NCI-H2196 (cell line): ENCODE data around the gene GABARAP.
"Not testable (repeated sequence)": the region's sequence is repeated elsewhere in the genome, so short reads cannot be mapped to it uniquely, and the experiment has no call there.

Source experiments
- DNase-seq: peaks from one replicate; lab custom pipeline; 2025; ENCODE audit not compliant: unreplicated experiment; lab: John Stamatoyannopoulos, UW

The GABARAP gene

DNA sequence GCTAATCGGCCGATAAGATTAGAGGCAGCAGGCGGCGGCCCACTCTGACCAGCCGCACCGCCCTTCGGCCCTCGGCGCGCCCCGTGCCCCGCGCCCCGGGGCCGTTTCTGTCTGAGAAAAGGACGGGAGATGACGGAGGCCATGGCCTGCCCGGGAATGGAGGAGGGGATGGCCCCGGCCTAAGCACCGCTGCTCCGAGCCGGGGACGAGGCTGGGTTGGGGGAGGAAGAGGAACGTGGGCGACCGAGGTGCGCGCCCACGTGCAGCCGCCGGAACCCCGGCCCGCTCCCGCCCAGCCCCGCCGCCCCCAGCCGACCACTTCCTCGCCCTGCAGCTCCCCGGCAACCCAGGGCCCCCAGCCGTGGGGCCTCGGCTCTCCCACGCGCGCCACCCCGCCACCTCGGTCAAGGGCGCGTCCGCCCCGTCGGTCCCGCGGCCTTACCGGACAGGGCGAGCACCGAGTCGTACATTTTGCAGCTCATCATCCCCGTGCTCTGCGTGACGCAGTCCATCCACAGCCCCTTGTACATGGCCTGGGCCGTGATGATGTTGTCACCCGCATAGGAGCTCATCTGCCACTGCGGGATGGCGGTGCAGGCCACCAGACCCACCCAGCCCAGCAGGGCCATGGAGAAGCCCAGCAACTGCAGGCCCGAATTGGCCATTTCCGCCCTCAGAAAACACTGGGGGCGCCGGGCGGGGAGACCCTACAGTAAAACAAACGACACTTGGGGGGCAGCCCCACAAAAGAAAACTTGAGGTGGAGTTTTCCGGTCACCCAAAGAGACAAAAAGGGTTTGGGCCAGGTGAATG, 19.3 kb upstream of the GABARAP start:
- DNase-seq = no peak

GRCh38 chr17:7260651-7261378, 18.6 kb upstream of the GABARAP start:
- DNase-seq = peak; percentile 44

GRCh38 chr17:7260151-7260550, 17.9 kb upstream of the GABARAP start:
- no peak for DNase-seq

- DNase-seq = no peak
These were observed 17.3 kb upstream of the GABARAP start for GRCh38 chr17:7259555-7259889.

GRCh38 chr17:7258731-7259554, 16.7 kb upstream of the GABARAP start:
- no peak for DNase-seq

DNA sequence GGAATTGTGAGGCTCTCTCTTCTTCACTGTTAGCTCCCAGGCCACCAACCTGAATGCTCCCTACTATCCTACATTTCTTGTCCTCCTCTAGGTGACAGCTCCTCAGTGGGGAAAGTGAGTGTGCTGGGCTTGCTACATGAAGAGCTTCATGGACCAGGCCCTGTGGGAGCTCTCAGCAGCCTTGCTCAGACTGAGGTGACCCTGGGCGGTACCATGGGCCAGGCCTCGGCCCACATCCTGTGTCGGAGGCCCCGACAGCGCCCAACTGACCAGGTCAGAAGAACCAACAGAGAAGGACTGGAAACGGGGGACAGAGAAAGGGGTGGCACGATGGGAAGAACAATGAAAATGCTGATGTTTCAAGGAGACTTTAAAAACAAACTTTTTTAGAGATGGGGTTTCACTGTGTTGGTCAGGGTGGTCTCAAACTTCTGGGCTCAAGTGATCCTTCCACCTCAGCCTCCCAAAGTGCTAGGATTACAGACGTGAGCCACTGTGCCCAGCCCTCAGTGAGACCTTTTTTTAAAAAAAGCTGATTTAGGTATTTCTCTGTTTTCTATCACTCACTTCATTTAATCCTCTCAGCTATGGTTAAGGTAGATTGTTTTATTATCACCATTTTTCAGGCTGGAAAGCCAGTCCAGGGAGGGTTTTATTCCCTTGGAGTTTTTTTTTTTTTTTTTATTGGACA, 14.7 kb upstream of the GABARAP start:
- DNase-seq = no peak

- no peak for DNase-seq
These were observed 12.3 kb upstream of the GABARAP start for GRCh38 chr17:7254511-7254910.

DNA sequence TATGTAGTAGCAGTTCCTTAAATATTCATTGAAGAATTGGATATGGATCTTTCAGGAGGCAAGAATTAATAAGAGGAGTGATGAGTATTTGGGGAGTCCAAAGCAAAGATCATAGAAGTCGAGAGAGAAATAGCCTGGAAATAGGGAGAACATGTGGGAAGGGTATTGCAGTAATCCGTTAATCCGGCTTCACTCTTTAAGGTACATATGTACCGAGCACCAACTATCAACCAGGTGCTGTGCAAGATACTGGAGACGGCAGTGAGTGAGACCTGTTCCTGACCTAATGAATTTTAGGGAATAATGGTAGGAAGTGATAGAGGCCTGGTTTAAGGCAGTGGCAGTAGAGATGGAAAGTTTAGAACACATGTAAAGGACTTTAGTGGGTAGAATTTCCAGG, 10.8 kb upstream of the GABARAP start:
- DNase-seq = no peak

DNA sequence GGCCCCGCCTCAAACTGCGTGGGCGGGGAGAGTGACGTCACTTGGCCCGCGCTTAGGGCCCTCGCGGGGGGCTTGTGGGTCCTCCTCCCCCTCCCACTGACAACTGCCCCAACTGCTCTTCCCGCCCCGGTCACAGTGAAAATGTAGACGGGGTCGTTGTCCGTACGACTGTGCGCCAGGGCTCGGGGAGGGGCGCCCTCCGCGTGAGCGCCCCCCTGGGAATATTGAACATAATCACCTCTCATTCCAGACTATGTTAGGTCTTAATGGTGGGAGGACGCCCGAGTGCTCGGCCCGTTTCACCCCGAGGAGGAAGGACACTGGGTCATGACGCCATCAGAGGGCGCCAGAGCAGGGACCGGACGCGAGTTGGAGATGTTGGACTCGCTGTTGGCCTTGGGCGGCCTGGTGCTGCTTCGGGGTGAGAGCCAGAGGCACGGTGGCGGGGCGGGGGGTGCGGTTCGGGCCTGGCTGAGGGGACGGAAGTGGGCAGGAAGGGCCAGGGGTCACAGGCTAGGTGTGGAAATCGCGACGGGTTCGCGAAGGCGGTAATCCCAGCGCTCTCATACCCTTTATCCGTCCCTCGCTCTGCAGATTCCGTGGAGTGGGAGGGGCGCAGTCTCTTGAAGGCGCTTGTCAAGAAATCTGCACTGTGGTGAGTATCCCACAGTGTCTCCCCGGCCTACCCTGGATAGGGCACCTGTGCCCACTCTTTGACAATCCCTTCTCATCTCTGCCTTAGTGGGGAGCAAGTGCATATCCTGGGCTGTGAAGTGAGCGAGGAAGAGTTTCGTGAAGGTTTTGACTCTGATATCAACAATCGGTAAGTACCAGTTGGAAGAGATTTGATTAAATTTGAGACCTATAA, 10.2 kb upstream of the GABARAP start, which contains the start of gene ELP5:
TSS of gene ELP5 (plus strand) at position 40 of the 868 bp plus-strand sequence. CDS start at position 376, 336 bp downstream.
- peak; percentile 78 for DNase-seq

- DNase-seq = peak; percentile 92
These were observed 9.5 kb upstream of the GABARAP start, which contains the start of gene CTDNEP1 for GRCh38 chr17:7251661-7252175. TSS of gene CTDNEP1 (minus strand) at chr17:7251734. CDS start at chr17:7251296, 438 bp downstream.

- DNase-seq = no peak
These were observed 8.7 kb upstream of the GABARAP start for GRCh38 chr17:7250695-7251627.

GRCh38 chr17:7249830-7250229, 7.6 kb upstream of the GABARAP start:
- no peak for DNase-seq

DNA sequence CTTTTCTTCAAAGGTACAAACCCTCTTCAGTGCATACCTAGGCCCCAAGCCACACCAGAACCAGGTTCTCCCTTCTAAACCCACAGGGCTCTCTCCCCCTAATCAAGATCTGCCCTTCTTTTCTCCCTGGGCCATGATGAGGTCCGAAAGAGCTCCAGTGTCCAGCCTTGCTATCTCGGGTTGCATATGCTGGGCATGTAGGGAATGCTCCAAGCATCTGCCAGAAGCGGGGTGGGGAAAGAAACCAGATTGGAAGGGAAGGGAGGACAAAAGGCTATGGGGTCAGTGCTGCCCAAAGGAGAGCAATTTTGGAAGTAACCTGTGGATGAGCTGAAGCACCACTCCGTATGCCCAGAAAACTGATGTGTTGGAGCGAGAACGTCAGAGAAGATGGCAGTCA, 7.0 kb upstream of the GABARAP start:
- DNase-seq = no peak

DNA sequence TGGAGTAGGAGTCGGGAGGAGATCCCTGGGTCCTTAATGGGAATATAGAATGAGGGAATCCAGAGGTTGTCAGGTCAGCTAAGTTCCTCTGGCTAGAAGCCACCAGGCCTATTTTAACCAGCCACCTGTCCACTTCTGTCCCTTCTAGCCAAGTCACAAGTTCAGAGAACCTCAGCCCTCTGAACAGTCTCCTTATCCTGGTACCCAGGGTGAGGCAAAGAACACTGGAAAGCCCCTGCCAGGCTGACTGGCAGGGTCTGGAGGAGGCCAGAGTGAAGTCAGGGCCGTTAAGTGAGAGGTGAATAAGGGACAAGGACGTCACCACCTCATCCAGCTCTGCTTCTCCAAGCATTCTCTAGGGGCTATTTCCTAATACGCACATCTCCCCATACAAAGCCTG, 6.5 kb upstream of the GABARAP start:
- DNase-seq = no peak

GRCh38 chr17:7246779-7247178, 4.5 kb upstream of the GABARAP start:
- no peak for DNase-seq

GRCh38 chr17:7243838-7244237, 1.6 kb upstream of the GABARAP start:
- not testable (repeated sequence) for DNase-seq

DNA sequence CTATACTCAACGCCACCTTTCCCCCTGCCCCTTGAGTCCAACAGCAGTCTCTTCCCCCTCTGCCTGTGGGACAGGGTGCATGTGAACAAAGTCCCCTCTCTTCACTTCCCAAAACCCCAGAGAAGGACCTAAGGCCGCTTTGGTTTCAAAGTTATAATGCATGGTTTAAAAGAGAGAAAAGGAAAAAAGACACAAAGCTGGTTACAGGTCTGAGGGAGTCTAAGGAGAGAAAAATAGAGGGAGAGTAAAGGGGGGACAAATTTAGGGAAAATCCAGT, 1.1 kb upstream of the GABARAP start:
- DNase-seq = no peak

DNA sequence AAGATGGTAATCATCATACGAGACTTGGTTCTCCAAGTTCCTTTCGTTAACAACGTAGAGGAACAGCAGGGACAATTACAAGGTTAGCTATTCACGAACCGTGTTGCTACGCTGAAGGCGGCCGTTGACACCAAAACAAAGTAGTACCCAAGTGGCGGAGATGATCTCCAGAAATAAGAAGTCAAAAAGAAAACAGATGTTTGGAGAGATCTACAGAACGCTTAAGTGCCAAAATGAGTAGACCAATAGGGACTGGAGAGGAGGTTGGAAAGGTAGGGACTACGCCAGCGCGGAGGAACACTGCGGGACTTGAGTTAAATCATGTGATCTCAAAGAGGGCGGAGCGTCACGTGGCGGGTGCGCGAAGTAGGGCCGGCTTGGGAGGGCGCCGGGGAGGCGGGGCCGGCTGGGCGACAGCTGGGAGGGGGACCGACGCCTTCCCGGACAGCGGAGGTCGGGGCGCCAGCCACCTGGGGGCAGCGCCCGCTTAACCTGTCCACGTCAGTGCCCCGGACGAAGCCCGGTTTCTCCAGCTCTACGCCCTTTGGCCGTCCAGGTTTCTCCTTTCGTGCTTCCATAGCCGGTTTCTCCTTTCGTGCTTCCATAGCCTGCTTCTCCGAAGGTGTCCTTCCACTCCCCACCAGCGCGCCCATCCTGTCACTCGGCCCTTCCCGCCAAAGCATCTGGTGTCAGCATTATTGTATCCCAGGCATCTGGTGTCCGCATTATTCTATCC, 636 bp upstream of the GABARAP start:
- DNase-seq = peak; percentile 87
